NCI-H2107 treated with DMSO at 0.1 percent for 48 hours (cell line): Measurements from ENCODE around the gene LORICRIN.

Source experiments
- DNase-seq: peaks from one replicate; lab custom pipeline; 2025; ENCODE audit not compliant: unreplicated experiment; lab: John Stamatoyannopoulos, UW

LORICRIN gene

DNA sequence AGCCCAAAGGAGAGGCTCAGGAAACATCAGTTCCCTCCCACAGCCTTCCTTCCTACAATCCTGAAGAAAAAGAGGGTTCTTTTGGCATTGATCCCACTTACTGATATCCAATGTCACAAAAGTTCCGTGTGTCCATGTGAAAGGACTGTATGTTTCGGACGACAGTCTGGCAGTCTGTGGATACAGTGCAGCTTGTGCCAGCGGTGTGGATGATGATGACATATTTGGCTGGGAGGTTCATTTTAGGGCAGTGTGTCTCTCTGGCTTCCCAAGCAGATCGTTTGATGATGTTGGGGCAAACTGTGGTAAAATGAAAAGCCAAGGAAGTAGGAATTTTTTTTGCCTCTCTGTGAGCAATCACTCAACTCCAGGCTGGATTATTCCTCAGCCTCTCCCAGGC lies 42.8 kb downstream of the LORICRIN start:
- DNase-seq: no peak

DNA sequence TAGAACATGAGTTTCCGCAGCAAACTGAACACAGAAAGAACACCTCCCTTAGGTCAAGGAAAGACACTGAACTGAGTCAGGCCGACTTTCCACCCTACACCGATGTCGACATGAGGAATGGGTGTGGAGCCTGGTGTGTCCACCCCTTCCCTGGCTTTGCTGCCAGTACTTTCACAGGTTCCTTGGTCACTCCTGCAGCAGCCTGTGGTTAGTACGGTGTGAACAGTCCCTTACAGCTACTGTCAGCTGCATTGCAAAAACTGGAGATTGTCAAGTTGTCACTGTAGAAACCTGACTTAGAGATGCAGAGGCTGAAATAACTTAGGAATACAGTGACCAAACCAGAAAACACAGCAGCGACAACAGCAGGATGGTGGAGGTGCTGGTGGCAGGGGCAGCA lies 46.2 kb downstream of the LORICRIN start:
- DNase-seq: no peak

DNA sequence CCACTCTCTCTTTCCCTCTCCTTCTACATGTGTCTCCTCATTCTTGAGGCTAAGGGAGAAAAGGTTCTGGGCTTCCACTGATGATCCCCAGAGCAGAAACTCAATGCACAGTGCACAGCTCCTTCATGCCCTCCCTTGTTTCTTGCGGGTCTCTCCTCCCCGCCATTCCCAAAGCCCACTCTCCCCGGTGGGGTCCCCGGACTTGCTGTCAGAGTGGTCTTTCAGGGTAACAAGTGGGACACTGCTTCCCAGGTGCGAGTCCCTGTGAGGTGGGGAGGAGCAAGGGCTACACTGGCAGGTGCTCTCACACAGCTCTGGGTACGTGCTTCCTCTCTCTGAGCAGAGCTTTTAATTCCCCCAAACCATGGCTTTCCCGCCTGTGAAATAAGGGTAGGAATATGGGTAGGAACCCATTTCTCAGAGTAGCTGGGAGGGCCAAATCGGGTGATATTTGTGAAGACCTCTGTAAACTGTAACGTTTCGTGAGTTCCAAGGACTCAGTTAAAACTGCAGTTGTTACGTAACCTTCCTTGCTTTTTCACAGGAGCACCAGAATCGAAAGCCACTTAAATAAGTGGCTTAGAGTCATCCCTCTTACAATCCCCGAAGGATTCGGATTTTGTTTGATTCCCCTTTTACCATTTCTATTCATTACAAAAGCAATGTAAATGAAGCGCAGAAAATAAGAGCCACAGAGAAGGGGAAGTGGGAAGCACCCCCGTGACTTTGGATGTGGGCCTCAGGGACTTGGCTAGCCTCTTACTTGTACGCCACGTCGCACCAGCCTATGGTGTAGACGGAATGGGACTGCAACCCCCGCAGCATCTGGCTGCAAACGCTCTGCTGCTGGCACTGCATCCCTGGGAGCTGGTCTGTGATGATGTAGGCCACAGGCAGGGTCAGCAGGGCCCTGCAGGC lies 47.1 kb downstream of the LORICRIN start:
- DNase-seq: no peak

DNA sequence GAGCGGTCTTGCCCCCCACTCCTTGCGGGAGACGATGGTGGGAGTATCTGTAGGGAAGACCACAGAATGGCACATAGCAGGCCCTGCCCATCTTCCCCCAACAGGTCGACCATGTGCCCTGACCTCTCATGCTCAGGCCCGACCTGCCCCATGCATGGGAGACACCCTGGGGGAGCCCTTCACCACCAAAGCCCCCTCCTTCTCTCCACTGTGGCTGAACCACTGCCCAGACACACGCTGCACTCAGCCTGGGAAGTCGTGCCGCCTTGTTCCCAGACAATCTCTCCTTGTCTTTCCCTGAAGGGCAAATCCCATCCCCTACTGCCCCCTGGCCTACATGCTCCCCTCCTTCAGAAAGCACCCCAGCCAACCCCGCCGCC lies 47.7 kb downstream of the LORICRIN start:
- no peak for DNase-seq

DNA sequence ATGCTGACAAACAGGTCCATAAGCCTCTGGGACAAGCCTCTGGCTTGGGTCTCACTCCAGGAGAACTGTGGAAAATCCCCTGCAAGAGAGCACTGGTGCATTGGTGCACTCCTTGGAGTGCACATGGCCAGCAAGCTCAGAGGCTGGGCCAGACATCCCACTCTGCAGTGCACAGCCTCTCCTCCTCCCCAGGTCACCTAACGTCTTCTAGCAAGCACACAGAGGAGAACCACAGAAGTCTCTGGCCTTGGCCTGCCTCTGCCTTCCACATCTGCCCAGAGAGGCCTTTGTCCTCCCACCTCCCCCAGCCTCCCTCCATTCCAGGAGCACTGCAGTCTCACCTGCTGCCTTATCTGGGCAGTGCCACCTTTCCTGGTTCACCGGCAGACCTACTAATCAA lies 49.1 kb downstream of the LORICRIN start:
- no peak for DNase-seq

DNA sequence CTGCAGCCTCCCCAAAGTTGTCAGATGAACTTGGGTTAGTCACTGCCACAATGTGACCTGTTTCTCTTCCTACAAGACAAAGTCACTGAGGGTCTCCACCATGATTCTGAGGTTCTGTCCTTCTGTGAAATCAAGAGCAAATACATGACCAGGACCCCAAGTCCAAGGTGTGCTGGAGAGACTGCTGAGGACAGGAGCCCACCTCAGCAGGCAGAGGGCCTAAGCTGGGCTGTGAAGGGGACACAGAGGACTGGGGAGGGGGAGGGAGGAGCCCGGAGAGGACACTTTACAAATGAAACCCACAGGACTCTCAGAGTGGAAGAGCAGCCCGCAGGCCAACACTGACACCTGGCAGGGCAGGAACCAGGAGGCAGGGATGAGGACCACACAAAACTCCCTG lies 50.0 kb downstream of the LORICRIN start:
- DNase-seq: no peak

DNA sequence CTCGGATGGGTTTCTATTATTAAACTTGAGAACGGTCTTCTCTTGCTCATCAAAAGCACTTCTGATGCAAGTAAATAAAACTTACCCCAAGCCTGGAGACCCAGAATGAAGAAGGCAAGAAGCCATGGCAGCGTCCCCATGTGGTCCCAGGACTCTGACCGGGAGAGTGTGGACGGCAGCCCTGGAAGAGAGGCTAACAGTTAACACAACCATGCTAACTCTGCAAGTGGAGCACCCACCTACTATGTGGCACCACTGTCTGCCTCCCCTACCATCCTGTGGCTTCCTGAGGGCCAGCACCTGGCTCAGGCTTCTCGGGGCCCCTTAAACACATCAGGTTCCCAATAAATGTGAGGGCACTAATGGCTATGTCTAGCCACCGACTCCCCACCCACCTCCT lies 51.0 kb downstream of the LORICRIN start:
- no peak for DNase-seq
